ENCODE measurements around the gene CACNA1A.
"Not testable (repeated sequence)": the region's sequence is repeated elsewhere in the genome, so short reads cannot be mapped to it uniquely, and the experiment has no call there.

Gene CACNA1A

GRCh38 chr19:13185763-13186657 lies 320.3 kb downstream of the CACNA1A start:
- DNase-seq: not testable (repeated sequence)

- not testable (repeated sequence) for DNase-seq
These were observed 321.4 kb downstream of the CACNA1A start for GRCh38 chr19:13184926-13185325.

GRCh38 chr19:13181747-13182388 lies 324.4 kb downstream of the CACNA1A start:
- DNase-seq: no peak

GRCh38 chr19:13178291-13178690 lies 328.0 kb downstream of the CACNA1A start:
- DNase-seq: not testable (repeated sequence)

- DNase-seq: not testable (repeated sequence)
These were observed 328.7 kb downstream of the CACNA1A start for GRCh38 chr19:13177584-13177983.

GRCh38 chr19:13176345-13176744 lies 329.9 kb downstream of the CACNA1A start:
- no peak for DNase-seq

GRCh38 chr19:13173139-13173737 lies 333.0 kb downstream of the CACNA1A start:
- no peak for DNase-seq

- peak; percentile 36 to 60 (median 58) for DNase-seq
These were observed 333.7 kb downstream of the CACNA1A start for GRCh38 chr19:13172346-13173138.

- no peak for DNase-seq
These were observed 335.1 kb downstream of the CACNA1A start for GRCh38 chr19:13171146-13171545.

GRCh38 chr19:13169769-13170168 lies 336.5 kb downstream of the CACNA1A start:
- DNase-seq: no peak

- DNase-seq: not testable (repeated sequence)
These were observed 340.1 kb downstream of the CACNA1A start for GRCh38 chr19:13166151-13166550.

- DNase-seq: no peak
These were observed 340.9 kb downstream of the CACNA1A start for GRCh38 chr19:13165162-13165997.

GRCh38 chr19:13164343-13165161 lies 341.7 kb downstream of the CACNA1A start:
- DNase-seq: peak; percentile 22 to 49 (median 42)

GRCh38 chr19:13163609-13164342 lies 342.5 kb downstream of the CACNA1A start:
- DNase-seq: peak in 3 of 5 donors; percentile 22 to 71 (median 24)

- DNase-seq: peak; percentile 73 to 97 (median 77)
These were observed 343.3 kb downstream of the CACNA1A start for GRCh38 chr19:13162724-13163608.

GRCh38 chr19:13160557-13160956 lies 345.7 kb downstream of the CACNA1A start:
- DNase-seq: no peak

GRCh38 chr19:13159713-13160112 lies 346.6 kb downstream of the CACNA1A start:
- DNase-seq: no peak
